Ascending aorta (tissue), 2 donors: ENCODE results near the gene DLL3. TPM values are rescaled to one million over a fixed set of nuclear protein-coding genes. Genes with fewer than 3 reads are reported as not detected.

Source experiments
- DNase-seq, 2 donors: peaks; one replicate each; pipeline ENCODE4 v3.0.0-alpha.2; 2019; ENCODE audit warnings: low spot score in 2 of 2
- H3K27ac ChIP-seq, 2 donors: fragments of 200-600 bp; sonication (generic); one replicate each; pipeline ENCODE4 v1.5.1; 2016 to 2017; ENCODE audit warnings: mild to moderate bottlenecking in 1 of 2
- H3K27me3 ChIP-seq: fragments of 200-600 bp; sonication (generic); one replicate; pipeline ENCODE4 v1.5.1; 2017
- H3K36me3 ChIP-seq, 2 donors: fragments of 200-600 bp; sonication (generic); one replicate each; pipeline ENCODE4 v1.5.1; 2016
- H3K4me1 ChIP-seq, 2 donors: fragments of 200-600 bp; sonication (generic); one replicate each; pipeline ENCODE4 v1.5.1; 2016 to 2017; ENCODE audit warnings: mild to moderate bottlenecking in 1 of 2
- H3K4me3 ChIP-seq, 2 donors: fragments of 200-600 bp; sonication (generic); one replicate each; pipeline ENCODE4 v1.5.1; 2016 to 2017; ENCODE audit warnings: mild to moderate bottlenecking in 1 of 2
- H3K9me3 ChIP-seq, 2 donors: fragments of 200-600 bp; sonication (generic); one replicate each; pipeline ENCODE4 v1.5.1; 2016
- CTCF ChIP-seq, 3 experiments: fragments of 200-600 bp in 2 of 3; fragments of 450-650 bp in 1 of 3; sonication (generic) in 2 of 3; IDR thresholded peaks; one replicate each; pipeline ENCODE4 v1.5.1; 2016 to 2019; ENCODE audit warnings: antibody characterized with exemption in 3 of 3, mild to moderate bottlenecking in 1 of 3, moderate library complexity in 1 of 3
- intact Hi-C: fragments of 100-400 bp; cut with DNase I; formaldehyde crosslinking; loops from one replicate; pipeline ENCODE4 v1.15.1; 2023
- total RNA-seq: library from RNA; depleted of rRNA; stranded (reverse); fragments of >200 nt; gene quantifications from one replicate; pipeline ENCODE4 v1.1.0, GENCODE V29; 2016

Gene DLL3
- total RNA-seq, 1 donor from 2014 or later = not detected

GRCh38 chr19:39544911-39545310, 46.2 kb downstream of the DLL3 start:
- no peak overlapping the region for H3K27ac ChIP-seq
- no peaks in the 10 kb centered on the region for H3K9me3 ChIP-seq
- no peak overlapping the region for H3K4me3 ChIP-seq
- no peaks in the 10 kb centered on the region for H3K4me1 ChIP-seq
- no peak for TF ChIP-seq CTCF (IDR thresholded peaks at IDR 0.05)
- H3K36me3 ChIP-seq = no peaks in the 10 kb centered on the region
- H3K27me3 ChIP-seq = no peaks in the 10 kb centered on the region
- no peak for DNase-seq
- intact Hi-C loops = no loop called here

DNA sequence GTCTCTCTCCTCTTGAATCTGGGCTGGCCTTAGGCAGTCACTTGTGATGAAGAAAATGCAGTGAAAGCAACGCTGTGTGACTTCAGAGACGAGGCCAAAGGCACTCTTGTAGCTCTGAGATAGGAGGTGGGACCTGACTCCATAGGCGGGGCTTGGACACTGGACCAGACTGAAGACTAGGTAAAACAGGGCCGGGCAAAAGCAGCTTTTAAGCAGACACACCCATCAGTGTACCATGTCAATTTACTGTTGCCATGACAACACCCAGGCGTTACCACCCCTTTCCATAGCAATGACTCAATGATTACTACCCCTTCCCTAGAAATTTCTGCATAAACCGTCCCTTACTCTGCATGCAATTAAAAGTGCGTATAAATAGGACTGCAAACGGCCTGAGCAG, 47.9 kb downstream of the DLL3 start:
- no peak overlapping the region for H3K4me3 ChIP-seq
- H3K4me1 ChIP-seq = no peaks in the 10 kb centered on the region
- no peak overlapping the region for H3K27ac ChIP-seq
- no peaks in the 10 kb centered on the region for H3K9me3 ChIP-seq
- intact Hi-C loops = no loop called here
- H3K27me3 ChIP-seq = no peaks in the 10 kb centered on the region
- DNase-seq = no peak
- H3K36me3 ChIP-seq = no peaks in the 10 kb centered on the region
- no peak for TF ChIP-seq CTCF (IDR thresholded peaks at IDR 0.05)

DNA sequence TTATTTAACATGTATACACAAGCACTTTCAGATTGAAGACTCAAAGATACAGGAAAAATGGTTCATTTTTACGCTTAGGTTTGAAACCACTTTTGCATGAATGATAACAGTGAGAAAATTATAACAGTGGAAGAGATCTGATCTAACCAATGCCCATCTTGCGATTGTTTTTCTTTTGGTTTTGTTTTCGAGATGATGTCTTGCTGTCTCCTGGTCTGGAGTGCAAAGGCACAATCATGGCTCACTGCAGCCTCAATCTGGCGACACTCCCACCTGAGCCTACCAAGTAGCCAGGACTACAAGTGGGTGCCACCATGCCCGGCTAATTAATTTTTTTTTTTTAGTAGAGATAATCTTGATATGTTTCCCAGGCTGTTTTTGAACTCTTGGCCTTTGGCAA, 51.5 kb downstream of the DLL3 start:
- no peak overlapping the region for H3K4me3 ChIP-seq
- no peak overlapping the region for H3K27ac ChIP-seq
- H3K36me3 ChIP-seq = no peaks in the 10 kb centered on the region
- H3K9me3 ChIP-seq = no peaks in the 10 kb centered on the region
- TF ChIP-seq CTCF (IDR thresholded peaks at IDR 0.05) = no peak
- H3K27me3 ChIP-seq = no peaks in the 10 kb centered on the region
- DNase-seq = no peak
- intact Hi-C loops = loop anchor here (5.0 kb wide), 1 partner anchor 292 kb away; no protein-coding TSS in a partner anchor
- H3K4me1 ChIP-seq = no peaks in the 10 kb centered on the region

DNA sequence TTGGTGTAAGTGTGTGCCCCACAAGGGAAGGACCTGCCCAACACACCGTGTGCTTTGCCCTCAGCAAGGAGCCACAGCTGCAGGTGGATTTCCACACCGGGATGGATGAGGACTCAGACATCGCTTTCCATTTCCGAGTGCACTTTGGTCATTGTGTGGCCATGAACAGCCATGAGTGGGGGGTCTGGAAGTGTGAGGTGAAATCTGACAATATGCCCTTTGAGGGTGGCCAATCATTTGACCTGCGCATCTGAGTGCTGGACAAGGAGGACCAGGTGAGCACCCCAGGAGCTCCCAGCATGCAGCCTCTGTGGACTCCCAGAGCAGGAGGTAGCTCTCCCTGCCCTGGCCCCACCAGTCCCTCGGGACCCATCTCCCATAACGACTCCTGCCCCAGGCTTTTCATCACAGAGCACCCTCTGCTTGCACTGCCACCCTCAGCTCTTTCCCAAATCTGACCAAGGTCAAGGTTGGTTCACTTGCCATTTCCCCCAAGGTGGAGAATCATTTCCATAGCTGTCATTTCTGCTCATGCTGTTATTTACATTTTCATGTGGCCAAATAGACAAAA, 54.4 kb downstream of the DLL3 start:
- DNase-seq = no peak
- Histone ChIP-seq H3K9me3 (no peaks in the 10 kb centered on the region), H3K27me3 (no peaks in the 10 kb centered on the region), H3K4me3 (no peak overlapping the region), H3K27ac (no peak overlapping the region), H3K36me3 (no peaks in the 10 kb centered on the region), H3K4me1 (no peaks in the 10 kb centered on the region)
- no peak for TF ChIP-seq CTCF (IDR thresholded peaks at IDR 0.05)
- intact Hi-C loops = loop anchor here (5.0 kb wide), 1 partner anchor 289 kb away; no protein-coding TSS in a partner anchor

- no peak for DNase-seq
- intact Hi-C loops = loop anchor here (5.0 kb wide), 1 partner anchor 287 kb away; no protein-coding TSS in a partner anchor
Measured at GRCh38 chr19:39554701-39555311, 56.1 kb downstream of the DLL3 start.

More at GRCh38 chr19:39554701-39555311, 56.1 kb downstream of the DLL3 start:
- Histone ChIP-seq H3K27me3 (no peaks in the 10 kb centered on the region), H3K9me3 (no peaks in the 10 kb centered on the region), H3K4me3 (no peak overlapping the region), H3K4me1 (no peaks in the 10 kb centered on the region), H3K27ac (no peak overlapping the region), H3K36me3 (no peaks in the 10 kb centered on the region)
- TF ChIP-seq CTCF (IDR thresholded peaks at IDR 0.05) = no peak
